Measurements from ENCODE around the gene MYH14. TPM values are rescaled to one million over a fixed set of nuclear protein-coding genes. Genes with fewer than 3 reads are reported as not detected.

Gene MYH14
- total and polyA plus RNA-seq, 9 of the 15 experiments (the other 6 are each of a cell fraction or from before 2014, with no cell fraction given), result 0.04 to 0.86 (median 0.19) TPM; not detected in 2

DNA sequence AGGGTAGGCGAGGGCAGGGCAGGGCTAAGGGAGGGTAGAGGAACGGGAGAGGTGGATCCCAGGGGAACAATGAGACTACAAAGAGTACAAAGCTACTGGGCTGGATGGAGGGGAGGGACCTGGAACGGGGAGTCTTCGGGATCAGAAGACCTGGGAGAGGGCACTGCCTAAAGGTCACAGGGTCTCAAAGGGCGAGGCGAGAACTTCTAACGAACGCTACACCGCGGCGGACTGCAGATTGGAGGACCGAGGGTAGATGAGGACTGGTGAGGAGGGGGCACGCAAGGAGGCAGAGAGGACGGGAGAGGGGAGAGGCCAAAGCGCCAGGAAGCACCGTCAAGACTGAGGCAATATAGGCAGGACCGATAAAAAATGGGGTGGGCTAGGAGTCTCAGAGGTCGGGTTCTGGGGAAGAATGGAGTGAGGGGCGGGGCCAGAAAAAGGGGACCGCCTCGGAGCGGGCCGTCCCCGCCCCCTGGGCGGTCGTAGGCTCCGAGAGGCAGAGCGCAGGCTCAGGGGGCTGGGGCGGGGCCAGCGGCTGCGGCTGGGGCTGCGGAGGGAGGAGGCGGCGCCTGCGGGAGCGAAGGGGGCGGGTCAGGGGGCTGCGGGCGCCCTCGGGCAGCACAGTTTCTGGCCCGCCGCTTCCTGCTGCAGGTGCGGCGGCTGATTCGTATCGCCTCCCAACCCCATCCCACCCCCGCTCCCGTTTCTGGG lies 127.1 kb downstream of the MYH14 start (continued):
- TF ChIP-seq, protein P1, sequence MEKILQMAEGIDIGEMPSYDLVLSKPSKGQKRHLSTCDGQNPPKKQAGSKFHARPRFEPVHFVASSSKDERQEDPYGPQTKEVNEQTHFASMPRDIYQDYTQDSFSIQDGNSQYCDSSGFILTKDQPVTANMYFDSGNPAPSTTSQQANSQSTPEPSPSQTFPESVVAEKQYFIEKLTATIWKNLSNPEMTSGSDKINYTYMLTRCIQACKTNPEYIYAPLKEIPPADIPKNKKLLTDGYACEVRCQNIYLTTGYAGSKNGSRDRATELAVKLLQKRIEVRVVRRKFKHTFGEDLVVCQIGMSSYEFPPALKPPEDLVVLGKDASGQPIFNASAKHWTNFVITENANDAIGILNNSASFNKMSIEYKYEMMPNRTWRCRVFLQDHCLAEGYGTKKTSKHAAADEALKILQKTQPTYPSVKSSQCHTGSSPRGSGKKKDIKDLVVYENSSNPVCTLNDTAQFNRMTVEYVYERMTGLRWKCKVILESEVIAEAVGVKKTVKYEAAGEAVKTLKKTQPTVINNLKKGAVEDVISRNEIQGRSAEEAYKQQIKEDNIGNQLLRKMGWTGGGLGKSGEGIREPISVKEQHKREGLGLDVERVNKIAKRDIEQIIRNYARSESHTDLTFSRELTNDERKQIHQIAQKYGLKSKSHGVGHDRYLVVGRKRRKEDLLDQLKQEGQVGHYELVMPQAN (IDR thresholded peaks at IDR 0.05; ENCODE audit: borderline replicate concordance), result no peak
- TF ChIP-seq ZBTB8A (IDR thresholded peaks at IDR 0.05; ENCODE audit: partially characterized antibody), result no peak
- TF ChIP-seq NR1H2 (CRISPR knock-in tag; IDR thresholded peaks at IDR 0.05), result no peak
- TF ChIP-seq SMARCE1 (IDR thresholded peaks at IDR 0.05), result peak; percentile 32; the same call in 1 of the 2 replicates
- TF ChIP-seq, protein P2, sequence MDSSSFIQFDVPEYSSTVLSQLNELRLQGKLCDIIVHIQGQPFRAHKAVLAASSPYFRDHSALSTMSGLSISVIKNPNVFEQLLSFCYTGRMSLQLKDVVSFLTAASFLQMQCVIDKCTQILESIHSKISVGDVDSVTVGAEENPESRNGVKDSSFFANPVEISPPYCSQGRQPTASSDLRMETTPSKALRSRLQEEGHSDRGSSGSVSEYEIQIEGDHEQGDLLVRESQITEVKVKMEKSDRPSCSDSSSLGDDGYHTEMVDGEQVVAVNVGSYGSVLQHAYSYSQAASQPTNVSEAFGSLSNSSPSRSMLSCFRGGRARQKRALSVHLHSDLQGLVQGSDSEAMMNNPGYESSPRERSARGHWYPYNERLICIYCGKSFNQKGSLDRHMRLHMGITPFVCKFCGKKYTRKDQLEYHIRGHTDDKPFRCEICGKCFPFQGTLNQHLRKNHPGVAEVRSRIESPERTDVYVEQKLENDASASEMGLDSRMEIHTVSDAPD (CRISPR knock-in tag; IDR thresholded peaks at IDR 0.05), result no peak
- TF ChIP-seq ILF3 (IDR thresholded peaks at IDR 0.05; ENCODE audit: borderline replicate concordance), result no peak
- no peak for TF ChIP-seq CBFA2T3 (IDR thresholded peaks at IDR 0.05)
- TF ChIP-seq BRD9 (IDR thresholded peaks at IDR 0.05; ENCODE audit: low read depth, partially characterized antibody), result peak; percentile 81
- TF ChIP-seq, protein P3, sequence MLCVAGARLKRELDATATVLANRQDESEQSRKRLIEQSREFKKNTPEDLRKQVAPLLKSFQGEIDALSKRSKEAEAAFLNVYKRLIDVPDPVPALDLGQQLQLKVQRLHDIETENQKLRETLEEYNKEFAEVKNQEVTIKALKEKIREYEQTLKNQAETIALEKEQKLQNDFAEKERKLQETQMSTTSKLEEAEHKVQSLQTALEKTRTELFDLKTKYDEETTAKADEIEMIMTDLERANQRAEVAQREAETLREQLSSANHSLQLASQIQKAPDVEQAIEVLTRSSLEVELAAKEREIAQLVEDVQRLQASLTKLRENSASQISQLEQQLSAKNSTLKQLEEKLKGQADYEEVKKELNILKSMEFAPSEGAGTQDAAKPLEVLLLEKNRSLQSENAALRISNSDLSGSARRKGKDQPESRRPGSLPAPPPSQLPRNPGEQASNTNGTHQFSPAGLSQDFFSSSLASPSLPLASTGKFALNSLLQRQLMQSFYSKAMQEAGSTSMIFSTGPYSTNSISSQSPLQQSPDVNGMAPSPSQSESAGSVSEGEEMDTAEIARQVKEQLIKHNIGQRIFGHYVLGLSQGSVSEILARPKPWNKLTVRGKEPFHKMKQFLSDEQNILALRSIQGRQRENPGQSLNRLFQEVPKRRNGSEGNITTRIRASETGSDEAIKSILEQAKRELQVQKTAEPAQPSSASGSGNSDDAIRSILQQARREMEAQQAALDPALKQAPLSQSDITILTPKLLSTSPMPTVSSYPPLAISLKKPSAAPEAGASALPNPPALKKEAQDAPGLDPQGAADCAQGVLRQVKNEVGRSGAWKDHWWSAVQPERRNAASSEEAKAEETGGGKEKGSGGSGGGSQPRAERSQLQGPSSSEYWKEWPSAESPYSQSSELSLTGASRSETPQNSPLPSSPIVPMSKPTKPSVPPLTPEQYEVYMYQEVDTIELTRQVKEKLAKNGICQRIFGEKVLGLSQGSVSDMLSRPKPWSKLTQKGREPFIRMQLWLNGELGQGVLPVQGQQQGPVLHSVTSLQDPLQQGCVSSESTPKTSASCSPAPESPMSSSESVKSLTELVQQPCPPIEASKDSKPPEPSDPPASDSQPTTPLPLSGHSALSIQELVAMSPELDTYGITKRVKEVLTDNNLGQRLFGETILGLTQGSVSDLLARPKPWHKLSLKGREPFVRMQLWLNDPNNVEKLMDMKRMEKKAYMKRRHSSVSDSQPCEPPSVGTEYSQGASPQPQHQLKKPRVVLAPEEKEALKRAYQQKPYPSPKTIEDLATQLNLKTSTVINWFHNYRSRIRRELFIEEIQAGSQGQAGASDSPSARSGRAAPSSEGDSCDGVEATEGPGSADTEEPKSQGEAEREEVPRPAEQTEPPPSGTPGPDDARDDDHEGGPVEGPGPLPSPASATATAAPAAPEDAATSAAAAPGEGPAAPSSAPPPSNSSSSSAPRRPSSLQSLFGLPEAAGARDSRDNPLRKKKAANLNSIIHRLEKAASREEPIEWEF (CRISPR knock-in tag; IDR thresholded peaks at IDR 0.05), result no peak
- TF ChIP-seq TCF3 (CRISPR knock-in tag; IDR thresholded peaks at IDR 0.05), result no peak
- no peak for TF ChIP-seq KHSRP (IDR thresholded peaks at IDR 0.05)
- TF ChIP-seq, protein P4, sequence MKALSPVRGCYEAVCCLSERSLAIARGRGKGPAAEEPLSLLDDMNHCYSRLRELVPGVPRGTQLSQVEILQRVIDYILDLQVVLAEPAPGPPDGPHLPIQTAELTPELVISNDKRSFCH (CRISPR knock-in tag; IDR thresholded peaks at IDR 0.05), result no peak
- TF ChIP-seq, protein P4 (tag; IDR thresholded peaks at IDR 0.05), result peak; percentile 78
- TF ChIP-seq ZFX (CRISPR knock-in tag; IDR thresholded peaks at IDR 0.05), result no peak
- TF ChIP-seq DDX20 (tag; IDR thresholded peaks at IDR 0.05; ENCODE audit: low read depth), result no peak
- no peak for TF ChIP-seq MAFF (IDR thresholded peaks at IDR 0.05; ENCODE audit: low read length)
- TF ChIP-seq, protein P5, sequence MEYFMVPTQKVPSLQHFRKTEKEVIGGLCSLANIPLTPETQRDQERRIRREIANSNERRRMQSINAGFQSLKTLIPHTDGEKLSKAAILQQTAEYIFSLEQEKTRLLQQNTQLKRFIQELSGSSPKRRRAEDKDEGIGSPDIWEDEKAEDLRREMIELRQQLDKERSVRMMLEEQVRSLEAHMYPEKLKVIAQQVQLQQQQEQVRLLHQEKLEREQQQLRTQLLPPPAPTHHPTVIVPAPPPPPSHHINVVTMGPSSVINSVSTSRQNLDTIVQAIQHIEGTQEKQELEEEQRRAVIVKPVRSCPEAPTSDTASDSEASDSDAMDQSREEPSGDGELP (CRISPR knock-in tag; IDR thresholded peaks at IDR 0.05; ENCODE audit: borderline replicate concordance), result 0 out of 2 replicates have a peak, but pooled peaks have one; percentile 35
- no peak for TF ChIP-seq CHCHD3 (CRISPR knock-in tag; IDR thresholded peaks at IDR 0.05)

All from K562 (cell line).